H1 (cell line): Measurements from ENCODE around the gene GCLC. TPM values are rescaled to one million over a fixed set of nuclear protein-coding genes. Genes with fewer than 3 reads are reported as not detected.

Experiments used
- USF2 ChIP-seq: IDR thresholded peaks from 2 replicates; pipeline ENCODE4 v1.6.1; 2011; ENCODE audit warnings: low read length, improper control_type of control experiment
- polyA plus RNA-seq, 7 experiments: library from polyadenylated mRNA; depleted of rRNA in 3 of 7; stranded (reverse) in 5 of 7; unstranded in 2 of 7; fragments of >200 nt in 5 of 7; fragments of 200-250 nt in 2 of 7; gene quantifications; 1 replicate in 5 of 7; 2 replicates in 1 of 7; 4 replicates in 1 of 7; pipeline versions ENCODE4 v1.2.1 to v1.2.3, GENCODE V29; 2011 to 2013; ENCODE audit warnings: missing spikeins in 2 of 7, mixed read lengths in 2 of 7
- total RNA-seq: library from RNA; stranded (reverse); fragmentation: NEBNext Ultra II Directional; extraction: Animal tissue kit (Norgen Biotek cat#: 25700); gene quantifications from 2 replicates; pipeline ENCODE4 v1.2.1, GENCODE V29; 2021

The GCLC gene
- total and polyA plus RNA-seq, 2 of the 8 experiments (the other 6 are each of a cell fraction or from before 2014, with no cell fraction given), result 15.8 to 54.0 TPM

DNA sequence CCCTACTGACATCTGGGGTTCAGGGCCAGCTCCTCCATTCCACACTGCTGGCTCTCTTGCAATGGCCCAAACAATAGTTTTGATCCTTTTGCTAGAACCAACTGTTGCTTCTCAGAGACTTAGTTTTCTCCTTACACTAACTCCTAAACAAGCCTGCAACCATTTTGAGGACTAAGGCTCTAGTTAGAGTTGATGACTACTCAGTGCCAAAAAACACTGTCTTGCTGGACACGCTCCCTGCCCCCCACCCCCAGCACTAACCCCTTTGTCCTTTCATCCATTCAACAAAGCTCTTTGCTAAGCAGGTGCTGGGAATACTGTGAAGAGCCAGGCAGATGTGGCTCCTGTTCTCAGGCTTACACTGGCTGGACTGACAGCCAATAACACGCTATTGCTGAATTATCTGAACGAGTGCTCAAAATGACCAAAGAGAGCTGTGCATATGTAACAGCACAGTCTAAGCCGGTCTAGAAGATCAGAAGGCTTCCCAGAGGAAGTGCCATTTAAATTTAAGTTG is 17.6 kb downstream of the GCLC start (continued):
- no peak for TF ChIP-seq USF2
- TF ChIP-seq, all 59 proteins: peak for 0
